ENCODE data around the gene SIK3.

Gene SIK3

DNA sequence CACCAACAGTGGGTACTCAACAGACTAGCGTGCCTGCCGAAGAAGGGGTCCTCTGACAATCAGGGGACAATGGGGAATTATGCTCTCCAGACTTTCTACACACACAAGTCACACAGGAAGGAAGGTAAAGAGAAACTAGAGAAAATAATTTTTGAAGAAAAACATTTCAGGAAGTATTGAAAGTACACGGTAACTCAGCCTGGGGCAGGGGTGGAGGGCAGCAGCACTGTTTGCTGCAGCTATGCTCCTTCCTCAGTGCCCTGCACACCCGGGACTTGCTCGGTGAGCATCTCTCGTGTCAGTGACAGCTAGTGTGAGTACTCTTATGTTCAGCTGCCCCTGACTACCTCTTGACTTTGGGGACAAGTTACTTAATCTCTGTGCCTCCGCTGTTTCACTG lies 242.8 kb downstream of the SIK3 start:
- TF ChIP-seq, protein P1, sequence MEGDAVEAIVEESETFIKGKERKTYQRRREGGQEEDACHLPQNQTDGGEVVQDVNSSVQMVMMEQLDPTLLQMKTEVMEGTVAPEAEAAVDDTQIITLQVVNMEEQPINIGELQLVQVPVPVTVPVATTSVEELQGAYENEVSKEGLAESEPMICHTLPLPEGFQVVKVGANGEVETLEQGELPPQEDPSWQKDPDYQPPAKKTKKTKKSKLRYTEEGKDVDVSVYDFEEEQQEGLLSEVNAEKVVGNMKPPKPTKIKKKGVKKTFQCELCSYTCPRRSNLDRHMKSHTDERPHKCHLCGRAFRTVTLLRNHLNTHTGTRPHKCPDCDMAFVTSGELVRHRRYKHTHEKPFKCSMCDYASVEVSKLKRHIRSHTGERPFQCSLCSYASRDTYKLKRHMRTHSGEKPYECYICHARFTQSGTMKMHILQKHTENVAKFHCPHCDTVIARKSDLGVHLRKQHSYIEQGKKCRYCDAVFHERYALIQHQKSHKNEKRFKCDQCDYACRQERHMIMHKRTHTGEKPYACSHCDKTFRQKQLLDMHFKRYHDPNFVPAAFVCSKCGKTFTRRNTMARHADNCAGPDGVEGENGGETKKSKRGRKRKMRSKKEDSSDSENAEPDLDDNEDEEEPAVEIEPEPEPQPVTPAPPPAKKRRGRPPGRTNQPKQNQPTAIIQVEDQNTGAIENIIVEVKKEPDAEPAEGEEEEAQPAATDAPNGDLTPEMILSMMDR (IDR thresholded peaks at IDR 0.05; ENCODE audit: low read depth, low read length), result no peak
- H3K4me3 ChIP-seq (ENCODE audit: low read depth, low read length), result no peak overlapping the region

DNA sequence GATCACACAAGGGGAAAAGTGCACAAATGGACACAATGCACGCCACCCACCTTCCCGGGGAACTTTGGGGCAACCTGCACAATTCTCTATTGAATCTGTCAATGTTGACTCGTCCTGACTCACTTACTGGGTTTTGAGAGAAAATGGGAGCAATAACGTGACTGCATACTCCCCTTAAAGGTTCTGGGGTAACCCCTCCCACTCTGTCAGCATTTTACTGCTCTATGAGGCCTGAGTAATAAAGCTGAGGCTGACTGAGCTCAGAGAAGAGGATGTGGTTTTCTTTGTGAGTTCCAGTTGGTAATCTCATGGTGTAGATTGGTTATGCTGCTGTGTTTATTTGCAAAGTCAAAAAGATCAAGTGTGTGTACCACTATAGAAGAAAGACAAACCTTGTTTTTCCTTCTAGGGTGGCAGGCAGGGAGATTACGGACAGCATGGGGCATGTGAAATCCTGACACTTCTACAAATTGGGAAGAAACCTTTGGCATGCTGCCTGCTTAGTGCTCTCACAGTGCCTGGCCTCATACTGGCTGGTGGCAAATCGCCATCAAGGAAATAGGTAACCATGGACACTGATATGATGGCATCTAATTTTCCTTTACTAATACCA lies 244.7 kb downstream of the SIK3 start:
- no peak overlapping the region for H3K4me3 ChIP-seq (ENCODE audit: low read depth, low read length)
- TF ChIP-seq, protein P1 (IDR thresholded peaks at IDR 0.05; ENCODE audit: low read depth, low read length), result no peak

DNA sequence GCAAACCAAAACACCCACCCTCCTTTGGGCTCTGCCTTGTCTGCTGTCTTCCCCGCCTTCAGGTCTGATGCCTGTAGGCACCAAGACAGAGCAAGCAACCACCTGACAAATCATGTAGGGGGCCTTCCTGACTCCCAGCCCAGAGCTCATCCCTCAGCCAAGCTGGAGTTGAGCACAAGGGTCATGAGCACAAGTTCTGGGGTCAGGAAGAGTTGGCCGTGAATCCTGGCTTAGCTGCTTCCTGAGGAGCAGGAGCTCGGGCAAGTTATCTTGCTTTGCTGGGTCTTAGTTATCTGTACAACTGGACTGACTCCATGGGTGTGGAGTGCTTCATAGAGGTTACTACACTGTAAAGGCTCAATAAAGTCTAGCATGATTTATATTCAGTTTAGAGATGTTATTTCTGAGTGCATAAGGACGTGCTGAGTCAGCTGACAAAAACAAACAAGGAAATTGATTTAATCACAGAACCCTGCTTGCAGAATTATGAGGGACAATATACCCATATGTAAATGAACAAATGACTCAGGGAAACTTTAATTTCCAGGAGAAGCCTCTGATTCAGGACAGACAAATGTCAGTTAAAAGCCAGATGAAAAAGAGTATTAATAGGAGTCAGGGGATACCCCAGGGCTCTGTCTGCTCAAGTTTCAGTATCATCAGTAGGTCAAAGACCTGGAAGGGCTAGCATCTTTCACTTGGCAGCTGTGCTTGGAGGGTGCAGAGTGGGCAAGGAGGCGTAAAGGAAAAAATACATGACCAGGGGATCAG lies 245.8 kb downstream of the SIK3 start:
- TF ChIP-seq, protein P1 (IDR thresholded peaks at IDR 0.05; ENCODE audit: low read depth, low read length), result no peak
- no peak overlapping the region for H3K4me3 ChIP-seq (ENCODE audit: low read depth, low read length)

DNA sequence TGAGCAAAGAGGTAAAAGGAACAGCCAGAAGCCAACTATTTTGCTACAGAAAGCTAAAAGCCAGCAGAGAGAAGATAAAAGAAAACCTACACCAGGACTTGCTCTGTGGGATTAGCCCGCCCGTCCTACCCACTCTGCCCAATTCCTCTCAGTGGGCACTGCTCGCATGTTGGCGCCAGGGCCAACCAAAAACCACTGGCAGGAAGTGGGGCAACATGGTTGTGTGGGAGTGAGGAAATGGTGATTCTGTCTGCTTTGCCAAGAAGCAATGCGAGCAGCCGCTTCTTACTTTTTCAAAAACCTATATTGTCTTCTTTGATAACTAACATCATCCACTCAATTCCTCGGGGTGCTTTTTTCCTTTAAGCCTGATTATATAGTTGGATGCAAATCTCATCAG lies 246.6 kb downstream of the SIK3 start:
- TF ChIP-seq, protein P1 (IDR thresholded peaks at IDR 0.05; ENCODE audit: low read depth, low read length), result no peak
- no peak overlapping the region for H3K4me3 ChIP-seq (ENCODE audit: low read depth, low read length)

DNA sequence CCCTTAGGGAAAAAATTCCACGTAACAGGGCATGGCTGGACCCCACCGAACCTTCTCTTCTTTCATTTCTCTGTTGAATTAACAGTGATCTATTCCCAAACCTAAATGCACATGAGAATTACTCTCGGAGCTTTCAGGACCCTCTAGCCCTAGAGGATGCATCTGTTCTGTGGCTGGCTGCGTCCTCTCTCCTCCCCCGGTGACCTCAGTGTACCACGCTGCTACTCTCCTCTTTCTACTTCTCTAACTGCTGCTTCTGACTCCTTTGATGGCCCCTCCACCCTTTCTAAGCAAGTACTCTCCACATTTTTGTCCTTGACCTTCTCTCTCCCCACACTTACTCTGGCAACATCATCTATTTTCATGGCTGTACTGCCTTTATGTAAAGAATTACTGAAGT lies 248.7 kb downstream of the SIK3 start:
- TF ChIP-seq, protein P1 (IDR thresholded peaks at IDR 0.05; ENCODE audit: low read depth, low read length), result no peak
- H3K4me3 ChIP-seq (ENCODE audit: low read depth, low read length), result no peak overlapping the region

DNA sequence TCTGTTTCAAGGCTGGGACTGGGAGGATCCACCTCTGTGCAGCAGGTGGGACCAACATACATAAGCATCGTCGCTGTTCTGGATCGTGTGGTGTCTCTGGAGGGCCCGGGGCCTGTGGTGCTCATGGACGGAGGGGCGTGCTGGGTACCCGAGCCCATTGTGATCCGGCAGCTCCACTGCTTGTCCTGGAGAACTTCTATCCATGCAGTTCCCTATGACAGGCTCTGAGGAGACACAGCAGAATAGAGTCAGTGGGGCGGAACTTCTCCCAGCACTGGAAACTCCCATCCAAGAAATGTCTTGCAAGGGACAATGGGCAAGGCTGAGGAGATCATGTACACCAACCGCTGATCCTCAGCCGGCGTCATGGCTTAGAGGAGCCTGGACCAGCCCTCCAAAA lies 249.2 kb downstream of the SIK3 start:
- TF ChIP-seq, protein P1 (IDR thresholded peaks at IDR 0.05; ENCODE audit: low read depth, low read length), result no peak
- H3K4me3 ChIP-seq (ENCODE audit: low read depth, low read length), result no peak overlapping the region

DNA sequence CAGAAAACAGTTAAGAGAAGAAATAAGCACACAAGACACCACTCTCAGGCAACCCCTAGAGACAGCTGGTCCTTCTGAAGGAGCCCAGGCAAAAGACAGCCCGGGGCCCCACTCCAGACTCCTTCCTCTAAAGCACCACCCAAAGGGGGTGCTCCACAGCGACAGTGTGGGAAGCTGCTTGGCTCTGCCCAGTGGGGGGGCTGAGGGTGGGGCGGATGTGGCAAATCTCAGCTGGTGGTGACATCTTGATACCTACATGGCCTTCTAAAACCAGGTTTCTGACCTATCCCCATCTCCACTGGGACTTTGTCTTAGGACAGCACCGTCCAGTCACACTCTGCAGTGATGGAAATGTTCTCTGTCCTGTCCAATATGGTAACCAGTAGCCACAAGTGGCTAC lies 250.6 kb downstream of the SIK3 start:
- TF ChIP-seq, protein P1 (IDR thresholded peaks at IDR 0.05; ENCODE audit: low read depth, low read length), result no peak
- H3K4me3 ChIP-seq (ENCODE audit: low read depth, low read length), result no peak overlapping the region

Data from WI38 (cell line).